Kidney (tissue), 22 donors: ENCODE data around the gene TMEM33. TPM values are rescaled to one million over a fixed set of nuclear protein-coding genes. Genes with fewer than 3 reads are reported as not detected.
A peak's percentile ranks its signal among the peaks of the same experiment; 100 is the strongest.

Experiments
- DNase-seq, 5 donors: peaks; one replicate each; pipeline ENCODE4 v3.0.0-alpha.2; 2013 to 2020
- FAIRE-seq: peaks from 2 replicates; lab custom pipeline; 2012; peaks lifted over from hg19 to GRCh38; lab: Jason Lieb, UNC
- H3K27ac ChIP-seq, 2 donors: one replicate each; pipeline ENCODE4 v1.7.0; 2013; ENCODE audit warnings: low read depth in 2 of 2, low read length in 2 of 2, inconsistent platforms in 1 of 2
- H3K27me3 ChIP-seq: one replicate; pipeline ENCODE4 v1.7.1; 2013; ENCODE audit warnings: low read length, inconsistent platforms; ENCODE audit not compliant: control insufficient read depth, insufficient read depth
- H3K36me3 ChIP-seq, 3 donors: one replicate each; pipeline versions ENCODE4 v1.7.0 to v1.7.1; 2013; ENCODE audit warnings: low read length in 3 of 3, control low read depth in 1 of 3, inconsistent platforms in 1 of 3; ENCODE audit not compliant: insufficient read depth in 3 of 3, control insufficient read depth in 2 of 3
- H3K4me1 ChIP-seq, 3 donors: one replicate each; pipeline versions ENCODE4 v1.7.0 to v1.7.1; 2013; ENCODE audit warnings: low read length in 3 of 3, inconsistent platforms in 1 of 3, low read depth in 1 of 3; ENCODE audit not compliant: control insufficient read depth in 2 of 3, insufficient read depth in 2 of 3
- H3K4me3 ChIP-seq, 3 donors: one replicate each; pipeline versions ENCODE4 v1.7.0 to v1.8.1; 2013; ENCODE audit warnings: low read length in 3 of 3, control low read depth in 1 of 3, inconsistent platforms in 1 of 3
- H3K9ac ChIP-seq, 3 donors: one replicate each; pipeline versions ENCODE4 v1.7.0 to v1.7.1; 2013; ENCODE audit warnings: low read length in 3 of 3, control low read depth in 1 of 3, inconsistent platforms in 1 of 3
- H3K9me3 ChIP-seq, 3 donors: one replicate each; pipeline versions ENCODE4 v1.7.0 to v1.7.1; 2013; ENCODE audit warnings: low read length in 3 of 3, control low read depth in 1 of 3, inconsistent platforms in 1 of 3; ENCODE audit not compliant: control insufficient read depth in 2 of 3, insufficient read depth in 1 of 3
- intact Hi-C: fragments of 100-400 bp; cut with DNase I; formaldehyde crosslinking; loops from one replicate; pipeline ENCODE4 v1.11.1; 2022
- long read RNA-seq, 10 donors: library from polyadenylated mRNA in 1 of 10; unstranded in 1 of 10; transcript quantifications; one replicate each; pipeline ENCODE4 v2.0.0 and lab custom pipeline, GENCODE V29; 2021 to 2026
- polyA plus RNA-seq: library from polyadenylated mRNA; stranded (reverse); fragments of 350-450 nt; fragmentation: Illumina TruSeq; extraction: RNeasy Lipid Tissue Mini Kit (QIAGEN cat#74804); gene quantifications from one replicate; pipeline ENCODE4 v1.2.3, GENCODE V29; 2014; ENCODE audit warnings: low read depth, low replicate concordance; ENCODE audit not compliant: insufficient read depth
- total RNA-seq: library from RNA; stranded (reverse); fragmentation: NEBNext Ultra II Directional; extraction: Animal tissue kit (Norgen Biotek cat#: 25700); gene quantifications from one replicate; pipeline ENCODE4 v1.2.1, GENCODE V29; 2021
- TF ChIP-seq, protein P1 (sequence below): IDR thresholded peaks from 3 replicates; pipeline ENCODE4 v1.5.1; 2012; ENCODE audit warnings: mild to moderate bottlenecking, moderate library complexity, borderline replicate concordance; ENCODE audit not compliant: insufficient read depth; ENCODE audit errors: extremely low read depth
- donor health status: control.
- donor health status: control.
- donor health status: control.
- donor health status: control.
- donor health status: control.
- donor health status: DM: yes; HTN: yes; CAD: no.
- donor health status: Normal renal cell carcinoma (clear cell type).

The TMEM33 gene, protein sequence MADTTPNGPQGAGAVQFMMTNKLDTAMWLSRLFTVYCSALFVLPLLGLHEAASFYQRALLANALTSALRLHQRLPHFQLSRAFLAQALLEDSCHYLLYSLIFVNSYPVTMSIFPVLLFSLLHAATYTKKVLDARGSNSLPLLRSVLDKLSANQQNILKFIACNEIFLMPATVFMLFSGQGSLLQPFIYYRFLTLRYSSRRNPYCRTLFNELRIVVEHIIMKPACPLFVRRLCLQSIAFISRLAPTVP
- 63.8 TPM for total RNA-seq
- 20.3 TPM for polyA plus RNA-seq
- long read RNA-seq, donor 1, full-length matches to known transcripts: 5 of 5 reads
- long read RNA-seq, donor 1, partial matches to known transcripts: 0 of 5 reads
- long read RNA-seq, donor 1, other reads (novel, unspliced or antisense): 0 of 5 reads
- long read RNA-seq, donor 2, full-length matches to known transcripts: 5 of 5 reads
- long read RNA-seq, donor 2, partial matches to known transcripts: 0 of 5 reads
- long read RNA-seq, donor 2, other reads (novel, unspliced or antisense): 0 of 5 reads
- long read RNA-seq, donor 3, full-length matches to known transcripts: 7 of 7 reads
- long read RNA-seq, donor 3, partial matches to known transcripts: 0 of 7 reads
- long read RNA-seq, donor 3, other reads (novel, unspliced or antisense): 0 of 7 reads
- long read RNA-seq, donor 4, full-length matches to known transcripts: 6 of 6 reads
- long read RNA-seq, donor 4, partial matches to known transcripts: 0 of 6 reads
- long read RNA-seq, donor 4, other reads (novel, unspliced or antisense): 0 of 6 reads
- long read RNA-seq, donor 5, full-length matches to known transcripts: 1 of 1 reads
- long read RNA-seq, donor 5, partial matches to known transcripts: 0 of 1 reads
- long read RNA-seq, donor 5, other reads (novel, unspliced or antisense): 0 of 1 reads
- long read RNA-seq, donor 6, full-length matches to known transcripts: 6 of 6 reads
- long read RNA-seq, donor 6, partial matches to known transcripts: 0 of 6 reads
- long read RNA-seq, donor 6, other reads (novel, unspliced or antisense): 0 of 6 reads
- long read RNA-seq, donor 7, full-length matches to known transcripts: 12 of 20 reads
- long read RNA-seq, donor 7, partial matches to known transcripts: 2 of 20 reads
- long read RNA-seq, donor 7, other reads (novel, unspliced or antisense): 6 of 20 reads
- long read RNA-seq, donor 8, full-length matches to known transcripts: 7 of 7 reads
- long read RNA-seq, donor 8, partial matches to known transcripts: 0 of 7 reads
- long read RNA-seq, donor 8, other reads (novel, unspliced or antisense): 0 of 7 reads
- long read RNA-seq, donor 9, full-length matches to known transcripts: 3 of 3 reads
- long read RNA-seq, donor 9, partial matches to known transcripts: 0 of 3 reads
- long read RNA-seq, donor 9, other reads (novel, unspliced or antisense): 0 of 3 reads
- long read RNA-seq, donor 10, full-length matches to known transcripts: 6 of 13 reads
- long read RNA-seq, donor 10, partial matches to known transcripts: 7 of 13 reads
- long read RNA-seq, donor 10, other reads (novel, unspliced or antisense): 0 of 13 reads

DNA sequence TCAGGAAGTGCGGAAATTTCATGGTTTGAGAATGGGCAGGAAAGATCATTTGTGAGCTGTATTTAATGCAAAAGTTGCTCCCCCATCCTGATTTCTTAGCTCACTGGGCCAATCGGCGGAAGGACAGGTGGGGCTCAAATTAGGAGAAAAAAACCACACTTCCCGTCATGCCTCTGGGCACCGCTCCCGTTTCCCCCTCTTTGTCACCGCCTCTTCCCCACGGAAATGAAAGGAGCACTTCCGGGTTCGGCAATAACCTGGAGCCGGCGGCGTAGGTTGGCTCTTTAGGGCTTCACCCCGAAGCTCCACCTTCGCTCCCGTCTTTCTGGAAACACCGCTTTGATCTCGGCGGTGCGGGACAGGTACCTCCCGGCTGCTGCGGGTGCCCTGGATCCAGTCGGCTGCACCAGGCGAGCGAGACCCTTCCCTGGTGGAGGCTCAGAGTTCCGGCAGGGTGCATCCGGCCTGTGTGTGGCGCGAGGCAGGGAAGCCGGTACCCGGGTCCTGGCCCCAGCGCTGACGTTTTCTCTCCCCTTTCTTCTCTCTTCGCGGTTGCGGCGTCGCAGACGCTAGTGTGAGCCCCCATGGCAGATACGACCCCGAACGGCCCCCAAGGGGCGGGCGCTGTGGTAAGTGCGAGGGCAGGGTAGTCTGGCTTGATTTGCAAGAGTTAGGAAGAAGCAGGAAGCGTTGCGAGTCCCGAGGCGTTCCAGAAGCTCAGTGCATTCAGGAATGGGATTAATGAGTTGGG, at the start of gene TMEM33:
Gene TMEM33, plus strand, starts transcription at position 529 of the 751 bp plus-strand sequence. Its CDS starts 56 bp downstream, at position 585.
- Histone ChIP-seq H3K27me3 (no peaks in the 10 kb centered on the region), H3K9ac (peak within 1 kb of the TSS; percentile 65 to 89 (median 83)), H3K4me3 (peak within 1 kb of the TSS; percentile 81 to 96 (median 95)), H3K4me1 (peaks cover 0 to 9% (median 0%) of the 10 kb centered on the region in 3 donors), H3K27ac (peak within 1 kb of the TSS; percentile 55 to 82), H3K36me3 (peaks cover 3 to 8% (median 4%) of the 10 kb centered on the region in 3 donors), H3K9me3 (no peaks in the 10 kb centered on the region)
- TF ChIP-seq, protein P1, sequence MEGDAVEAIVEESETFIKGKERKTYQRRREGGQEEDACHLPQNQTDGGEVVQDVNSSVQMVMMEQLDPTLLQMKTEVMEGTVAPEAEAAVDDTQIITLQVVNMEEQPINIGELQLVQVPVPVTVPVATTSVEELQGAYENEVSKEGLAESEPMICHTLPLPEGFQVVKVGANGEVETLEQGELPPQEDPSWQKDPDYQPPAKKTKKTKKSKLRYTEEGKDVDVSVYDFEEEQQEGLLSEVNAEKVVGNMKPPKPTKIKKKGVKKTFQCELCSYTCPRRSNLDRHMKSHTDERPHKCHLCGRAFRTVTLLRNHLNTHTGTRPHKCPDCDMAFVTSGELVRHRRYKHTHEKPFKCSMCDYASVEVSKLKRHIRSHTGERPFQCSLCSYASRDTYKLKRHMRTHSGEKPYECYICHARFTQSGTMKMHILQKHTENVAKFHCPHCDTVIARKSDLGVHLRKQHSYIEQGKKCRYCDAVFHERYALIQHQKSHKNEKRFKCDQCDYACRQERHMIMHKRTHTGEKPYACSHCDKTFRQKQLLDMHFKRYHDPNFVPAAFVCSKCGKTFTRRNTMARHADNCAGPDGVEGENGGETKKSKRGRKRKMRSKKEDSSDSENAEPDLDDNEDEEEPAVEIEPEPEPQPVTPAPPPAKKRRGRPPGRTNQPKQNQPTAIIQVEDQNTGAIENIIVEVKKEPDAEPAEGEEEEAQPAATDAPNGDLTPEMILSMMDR: no peak
- FAIRE-seq (no peak), DNase-seq (peak; percentile 90 to 96 (median 90))
- intact Hi-C loops: no loop called here

DNA sequence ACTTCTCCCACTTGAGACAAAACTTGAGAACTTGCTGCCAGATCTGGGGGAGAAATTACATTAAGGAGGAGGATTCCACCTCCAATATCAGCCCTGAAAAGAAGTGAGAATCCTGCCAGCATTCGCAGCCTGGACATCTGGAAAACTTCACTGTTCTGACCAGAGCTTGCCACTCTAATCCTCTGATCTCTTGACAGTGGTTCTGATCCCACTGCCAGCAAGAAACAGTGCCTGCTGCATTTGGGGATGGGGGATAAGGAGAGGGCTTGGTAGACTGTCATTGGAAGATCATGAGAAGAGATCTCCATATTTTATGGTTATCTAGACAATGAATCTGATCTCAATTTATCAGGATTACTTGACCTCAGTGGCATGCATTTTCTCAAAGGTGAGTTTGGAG, 49.8 kb upstream of the TMEM33 start:
- DNase-seq (no peak), FAIRE-seq (no peak)
- TF ChIP-seq, protein P1: no peak
- Histone ChIP-seq H3K9me3 (no peaks in the 10 kb centered on the region), H3K27me3 (peaks cover 20% of the 10 kb centered on the region), H3K4me1 (peaks cover 0 to 14% (median 0%) of the 10 kb centered on the region in 3 donors), H3K9ac (no peak overlapping the region), H3K36me3 (no peaks in the 10 kb centered on the region), H3K4me3 (no peak overlapping the region), H3K27ac (no peak overlapping the region)
- intact Hi-C loops: loop anchor here (10.0 kb wide), 2 partner anchors 191 to 601 kb away; no protein-coding TSS in a partner anchor

DNA sequence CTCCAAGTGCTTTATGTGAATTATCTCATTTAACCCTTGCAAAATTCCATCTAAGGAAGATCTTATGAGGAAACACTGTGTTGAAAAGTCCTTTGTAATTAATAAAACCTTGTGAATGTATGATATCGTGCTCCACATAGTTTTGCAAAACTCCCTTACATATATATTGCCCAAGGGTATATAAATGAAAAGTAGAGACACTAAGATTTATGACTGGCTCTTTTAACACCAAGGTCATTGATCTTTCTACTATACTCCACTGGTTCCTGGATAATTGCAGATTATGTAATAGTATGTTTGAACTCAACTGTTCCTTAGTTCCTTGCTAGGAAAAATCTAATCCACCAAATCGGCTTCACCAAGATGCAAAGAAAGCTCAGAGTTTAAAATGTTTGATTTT, 48.0 kb upstream of the TMEM33 start:
- no peak overlapping the region for H3K27ac ChIP-seq
- intact Hi-C loops: loop anchor here (10.0 kb wide), 2 partner anchors 192 to 602 kb away; no protein-coding TSS in a partner anchor
- H3K9me3 ChIP-seq: no peaks in the 10 kb centered on the region
- TF ChIP-seq, protein P1: no peak
- peaks cover 0 to 1% (median 0%) of the 10 kb centered on the region in 3 donors for H3K4me1 ChIP-seq
- FAIRE-seq (no peak), DNase-seq (no peak)
- H3K9ac ChIP-seq: no peak overlapping the region
- H3K27me3 ChIP-seq: peaks cover 14% of the 10 kb centered on the region
- no peak overlapping the region for H3K4me3 ChIP-seq
- no peaks in the 10 kb centered on the region for H3K36me3 ChIP-seq
